Astrocyte (in vitro differentiated cells and primary cell): ENCODE data around the gene FSD1L. TPM values are rescaled to one million over a fixed set of nuclear protein-coding genes. Genes with fewer than 3 reads are reported as not detected.

Experiments used
- DNase-seq: peaks from one replicate; pipeline ENCODE4 v3.0.0-alpha.2; 2010; ENCODE audit warnings: low read depth
- FAIRE-seq: peaks from 2 replicates; lab custom pipeline; 2011; peaks lifted over from hg19 to GRCh38; lab: Jason Lieb, UNC
- H2AFZ ChIP-seq: 2 replicates; pipeline ENCODE4 v1.6.0; 2012; ENCODE audit warnings: low read depth, low read length, inconsistent platforms
- H3K27ac ChIP-seq: 2 replicates; pipeline ENCODE4 v1.5.1; 2011; ENCODE audit warnings: low read depth, low read length, inconsistent platforms
- H3K27me3 ChIP-seq: 2 replicates; pipeline ENCODE4 v1.6.0; 2011; ENCODE audit warnings: low read length, inconsistent platforms; ENCODE audit not compliant: insufficient read depth
- H3K36me3 ChIP-seq: 2 replicates; pipeline ENCODE4 v1.5.1; 2011; ENCODE audit warnings: low read length, inconsistent platforms; ENCODE audit not compliant: insufficient read depth
- H3K4me1 ChIP-seq: 2 replicates; pipeline ENCODE4 v1.5.1; 2011; ENCODE audit warnings: low read length, inconsistent platforms; ENCODE audit not compliant: insufficient read depth
- H3K4me2 ChIP-seq: 2 replicates; pipeline ENCODE4 v1.6.0; 2012; ENCODE audit warnings: low read length, inconsistent platforms
- H3K4me3 ChIP-seq: 2 replicates; pipeline ENCODE4 v1.5.1; 2011; ENCODE audit warnings: low read depth, mild to moderate bottlenecking, low read length, inconsistent platforms; ENCODE audit not compliant: insufficient read depth
- H3K79me2 ChIP-seq: 2 replicates; pipeline ENCODE4 v1.6.0; 2012; ENCODE audit warnings: mild to moderate bottlenecking, low read length, inconsistent platforms; ENCODE audit not compliant: insufficient read depth
- H3K9ac ChIP-seq: 2 replicates; pipeline ENCODE4 v1.6.0; 2012; ENCODE audit warnings: mild to moderate bottlenecking, low read length, inconsistent platforms
- H3K9me3 ChIP-seq: 2 replicates; pipeline ENCODE4 v1.5.1; 2012; ENCODE audit warnings: low read depth, mild to moderate bottlenecking, low read length, inconsistent platforms; ENCODE audit not compliant: insufficient read depth
- H4K20me1 ChIP-seq: 2 replicates; pipeline ENCODE4 v1.6.0; 2012; ENCODE audit warnings: low read length, inconsistent platforms; ENCODE audit not compliant: insufficient read depth
- H3K27ac Mint-ChIP-seq: one replicate; pipeline ENCODE4 v1.8.0; 2021; ENCODE audit warnings: mild to moderate bottlenecking, mixed read lengths; ENCODE audit not compliant: unreplicated experiment
- H3K27me3 Mint-ChIP-seq: one replicate; pipeline ENCODE4 v1.8.0; 2021; ENCODE audit warnings: low read depth, mixed read lengths; ENCODE audit not compliant: unreplicated experiment
- H3K36me3 Mint-ChIP-seq: one replicate; pipeline ENCODE4 v1.8.0; 2021; ENCODE audit warnings: low read depth, mixed read lengths; ENCODE audit not compliant: unreplicated experiment
- H3K4me1 Mint-ChIP-seq: one replicate; pipeline ENCODE4 v1.8.0; 2021; ENCODE audit warnings: low read depth, mixed read lengths; ENCODE audit not compliant: unreplicated experiment
- H3K4me3 Mint-ChIP-seq: one replicate; pipeline ENCODE4 v1.8.0; 2021; ENCODE audit warnings: mild to moderate bottlenecking, moderate library complexity, mixed read lengths; ENCODE audit not compliant: unreplicated experiment
- H3K9me3 Mint-ChIP-seq: one replicate; pipeline ENCODE4 v1.8.0; 2021; ENCODE audit warnings: mild to moderate bottlenecking, mixed read lengths; ENCODE audit not compliant: unreplicated experiment
- EZH2 ChIP-seq: IDR thresholded peaks from 2 replicates; pipeline ENCODE4 v1.6.1; 2012; ENCODE audit warnings: mild to moderate bottlenecking, low read length, inconsistent platforms; ENCODE audit not compliant: insufficient read depth
- total RNA-seq: library from RNA; stranded (reverse); gene quantifications from 2 replicates; pipeline ENCODE4 v1.2.1, GENCODE V29; 2021
- TF ChIP-seq, protein P1 (sequence below): IDR thresholded peaks from 2 replicates; pipeline ENCODE4 v1.5.1; 2011; ENCODE audit warnings: low read depth, mild to moderate bottlenecking, inconsistent platforms, low read length, moderate library complexity; ENCODE audit not compliant: insufficient read depth

FSD1L gene
- total RNA-seq, 1 donor from 2014 or later: 7.0 TPM

DNA sequence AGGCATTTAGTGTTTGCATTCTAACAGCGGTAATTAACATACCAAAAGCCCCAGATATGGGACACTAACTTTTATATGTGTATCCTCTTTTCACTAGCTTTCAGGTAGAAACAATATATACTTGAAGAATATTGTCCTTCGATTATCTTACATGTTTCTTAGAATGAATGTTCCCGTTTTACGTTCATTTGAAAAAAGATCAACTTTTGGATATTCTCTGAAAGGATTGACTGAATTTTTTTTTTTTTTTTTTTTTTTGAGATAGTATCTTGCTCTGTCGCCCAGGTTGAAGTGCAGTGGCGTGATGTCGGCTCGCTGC lies 32.2 kb upstream of the FSD1L start:
- Histone ChIP-seq H2AFZ (no peak overlapping the region), H3K27me3 (no peaks in the 10 kb centered on the region), H3K9me3 (no peaks in the 10 kb centered on the region), H3K27ac (no peak overlapping the region), H3K4me3 (no peak overlapping the region), H3K9ac (no peak overlapping the region), H3K4me2 (no peak overlapping the region), H3K79me2 (no peaks in the 10 kb centered on the region), H3K4me1 (no peaks in the 10 kb centered on the region), H3K36me3 (no peaks in the 10 kb centered on the region), H4K20me1 (no peaks in the 10 kb centered on the region)
- FAIRE-seq (no peak), DNase-seq (no peak)
- no peaks in the 10 kb centered on the region for H3K27me3 Mint-ChIP-seq
- H3K4me3 Mint-ChIP-seq: no peak overlapping the region
- no peaks in the 10 kb centered on the region for H3K36me3 Mint-ChIP-seq
- peaks cover 10% of the 10 kb centered on the region for H3K4me1 Mint-ChIP-seq
- no peaks in the 10 kb centered on the region for H3K9me3 Mint-ChIP-seq
- H3K27ac Mint-ChIP-seq: no peak overlapping the region
- no peak for TF ChIP-seq EZH2
- TF ChIP-seq, protein P1, sequence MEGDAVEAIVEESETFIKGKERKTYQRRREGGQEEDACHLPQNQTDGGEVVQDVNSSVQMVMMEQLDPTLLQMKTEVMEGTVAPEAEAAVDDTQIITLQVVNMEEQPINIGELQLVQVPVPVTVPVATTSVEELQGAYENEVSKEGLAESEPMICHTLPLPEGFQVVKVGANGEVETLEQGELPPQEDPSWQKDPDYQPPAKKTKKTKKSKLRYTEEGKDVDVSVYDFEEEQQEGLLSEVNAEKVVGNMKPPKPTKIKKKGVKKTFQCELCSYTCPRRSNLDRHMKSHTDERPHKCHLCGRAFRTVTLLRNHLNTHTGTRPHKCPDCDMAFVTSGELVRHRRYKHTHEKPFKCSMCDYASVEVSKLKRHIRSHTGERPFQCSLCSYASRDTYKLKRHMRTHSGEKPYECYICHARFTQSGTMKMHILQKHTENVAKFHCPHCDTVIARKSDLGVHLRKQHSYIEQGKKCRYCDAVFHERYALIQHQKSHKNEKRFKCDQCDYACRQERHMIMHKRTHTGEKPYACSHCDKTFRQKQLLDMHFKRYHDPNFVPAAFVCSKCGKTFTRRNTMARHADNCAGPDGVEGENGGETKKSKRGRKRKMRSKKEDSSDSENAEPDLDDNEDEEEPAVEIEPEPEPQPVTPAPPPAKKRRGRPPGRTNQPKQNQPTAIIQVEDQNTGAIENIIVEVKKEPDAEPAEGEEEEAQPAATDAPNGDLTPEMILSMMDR: no peak

DNA sequence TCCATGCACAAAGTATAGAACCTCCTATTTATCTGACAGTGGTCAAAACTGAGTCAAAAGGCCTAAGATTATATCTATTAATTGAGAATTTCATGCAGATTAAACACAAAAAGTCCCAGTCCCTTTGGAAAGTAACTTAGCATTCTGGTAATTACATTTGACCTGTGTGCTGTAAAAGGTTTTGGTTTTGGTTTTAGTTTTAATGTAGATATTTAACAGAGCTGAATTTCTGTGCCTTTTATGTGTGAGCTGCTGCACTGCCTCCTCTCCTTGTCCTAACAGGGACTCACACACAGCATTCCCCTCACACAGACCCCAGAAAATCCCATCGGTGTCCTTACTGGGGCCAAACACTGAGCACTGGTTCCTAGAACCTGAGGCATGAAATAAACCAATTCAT lies 31.0 kb upstream of the FSD1L start:
- Mint-ChIP-seq H3K27ac (no peak overlapping the region), H3K9me3 (no peaks in the 10 kb centered on the region)

More for the DNA sequence above, 31.0 kb upstream of the FSD1L start:
- Mint-ChIP-seq H3K27me3 (no peaks in the 10 kb centered on the region), H3K4me1 (peaks cover 10% of the 10 kb centered on the region), H3K36me3 (no peaks in the 10 kb centered on the region), H3K4me3 (no peak overlapping the region)
- no peak overlapping the region for H3K27ac ChIP-seq
- no peak overlapping the region for H3K4me3 ChIP-seq
- H3K4me2 ChIP-seq: no peak overlapping the region
- no peaks in the 10 kb centered on the region for H3K27me3 ChIP-seq
- no peaks in the 10 kb centered on the region for H3K36me3 ChIP-seq
- H4K20me1 ChIP-seq: no peaks in the 10 kb centered on the region
- no peaks in the 10 kb centered on the region for H3K9me3 ChIP-seq
- no peak overlapping the region for H3K9ac ChIP-seq
- no peaks in the 10 kb centered on the region for H3K79me2 ChIP-seq
- TF ChIP-seq EZH2: no peak
- TF ChIP-seq, protein P1: no peak
- FAIRE-seq: no peak
- H3K4me1 ChIP-seq: no peaks in the 10 kb centered on the region
- DNase-seq: no peak
- H2AFZ ChIP-seq: no peak overlapping the region
